NCI-H82 treated with DMSO at 0.1 percent for 48 hours (cell line): Measurements from ENCODE around the gene NFATC2.

Experiments used
- DNase-seq: peaks from one replicate; lab custom pipeline; 2025; ENCODE audit not compliant: unreplicated experiment; lab: John Stamatoyannopoulos, UW

The NFATC2 gene

GRCh38 chr20:51437182-51437924, 105.2 kb downstream of the NFATC2 start:
- no peak for DNase-seq

GRCh38 chr20:51434580-51435247, 107.8 kb downstream of the NFATC2 start:
- no peak for DNase-seq

- DNase-seq, result no peak
These were observed 108.5 kb downstream of the NFATC2 start for GRCh38 chr20:51434026-51434425.

GRCh38 chr20:51432875-51433274, 109.6 kb downstream of the NFATC2 start:
- DNase-seq, result no peak

GRCh38 chr20:51432251-51432784, 110.2 kb downstream of the NFATC2 start:
- DNase-seq, result no peak

- DNase-seq, result no peak
These were observed 111.2 kb downstream of the NFATC2 start for GRCh38 chr20:51431321-51431720.

- no peak for DNase-seq
These were observed 112.1 kb downstream of the NFATC2 start for GRCh38 chr20:51430198-51430950.

GRCh38 chr20:51429696-51430095, 112.8 kb downstream of the NFATC2 start:
- no peak for DNase-seq

- DNase-seq, result no peak
These were observed 113.4 kb downstream of the NFATC2 start for GRCh38 chr20:51429144-51429482.

GRCh38 chr20:51428401-51429143, 113.9 kb downstream of the NFATC2 start:
- DNase-seq, result no peak

- DNase-seq, result no peak
These were observed 114.7 kb downstream of the NFATC2 start for GRCh38 chr20:51427651-51428291.

- DNase-seq, result no peak
These were observed 115.5 kb downstream of the NFATC2 start for GRCh38 chr20:51426718-51427650.

- DNase-seq, result no peak
These were observed 117.0 kb downstream of the NFATC2 start for GRCh38 chr20:51425347-51426106.

GRCh38 chr20:51424270-51425117, 118.0 kb downstream of the NFATC2 start:
- no peak for DNase-seq

GRCh38 chr20:51423810-51424209, 118.7 kb downstream of the NFATC2 start:
- DNase-seq, result no peak

GRCh38 chr20:51423290-51423667, 119.2 kb downstream of the NFATC2 start:
- no peak for DNase-seq

GRCh38 chr20:51422514-51423289, 119.8 kb downstream of the NFATC2 start:
- DNase-seq, result no peak
